ENCODE measurements around the gene IFNA14.
"Not testable (repeated sequence)": the region's sequence is repeated elsewhere in the genome, so short reads cannot be mapped to it uniquely, and the experiment has no call there.

Gene IFNA14

DNA sequence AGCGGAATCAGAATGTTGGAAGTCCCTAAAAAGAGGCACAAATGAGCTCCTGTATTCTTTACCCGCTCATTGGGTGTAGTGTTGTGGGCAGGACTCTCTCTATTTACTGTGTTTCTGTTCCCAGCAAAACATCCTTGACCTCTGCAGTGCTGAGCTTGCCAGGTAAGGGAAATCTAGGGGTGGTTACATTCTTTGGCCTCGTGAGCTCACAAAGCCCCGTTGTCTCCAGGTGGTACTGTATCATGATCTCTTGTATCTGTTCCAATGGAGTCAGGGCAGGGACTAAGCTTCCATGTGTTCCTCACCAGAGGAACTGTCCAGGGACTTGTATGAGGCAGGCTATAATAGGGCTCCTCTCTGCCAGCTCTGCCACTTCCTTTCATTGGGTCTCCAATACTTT lies 11.8 kb upstream of the IFNA14 start:
- Histone ChIP-seq H3K9me2 (replicated peaks; ENCODE audit: insufficient read depth, low read length) (no peaks in the 10 kb centered on the region), H3K27ac (ENCODE audit: low read length) (no peak overlapping the region), H3K9ac (ENCODE audit: low read length) (no peak overlapping the region), H2AFZ (ENCODE audit: low read length) (no peak overlapping the region), H3K9me3 (replicated peaks; ENCODE audit: insufficient read depth, low read length) (no peaks in the 10 kb centered on the region), H3F3A (ENCODE audit: insufficient read depth, low read length) (no peaks in the 10 kb centered on the region), H3K27me3 (replicated peaks; ENCODE audit: insufficient read depth, low read length) (peaks cover 18% of the 10 kb centered on the region), H4K20me1 (ENCODE audit: insufficient read depth, low read length) (no peaks in the 10 kb centered on the region), H3K4me2 (ENCODE audit: low read depth, low read length) (no peak overlapping the region), H3K36me3 (replicated peaks; ENCODE audit: insufficient read depth, low read length) (no peaks in the 10 kb centered on the region), H3K4me3 (ENCODE audit: low read length) (no peak overlapping the region), H3K79me2 (ENCODE audit: low read length) (no peaks in the 10 kb centered on the region), H3K4me1 (ENCODE audit: low read length) (no peaks in the 10 kb centered on the region)
- TF ChIP-seq, protein P1, sequence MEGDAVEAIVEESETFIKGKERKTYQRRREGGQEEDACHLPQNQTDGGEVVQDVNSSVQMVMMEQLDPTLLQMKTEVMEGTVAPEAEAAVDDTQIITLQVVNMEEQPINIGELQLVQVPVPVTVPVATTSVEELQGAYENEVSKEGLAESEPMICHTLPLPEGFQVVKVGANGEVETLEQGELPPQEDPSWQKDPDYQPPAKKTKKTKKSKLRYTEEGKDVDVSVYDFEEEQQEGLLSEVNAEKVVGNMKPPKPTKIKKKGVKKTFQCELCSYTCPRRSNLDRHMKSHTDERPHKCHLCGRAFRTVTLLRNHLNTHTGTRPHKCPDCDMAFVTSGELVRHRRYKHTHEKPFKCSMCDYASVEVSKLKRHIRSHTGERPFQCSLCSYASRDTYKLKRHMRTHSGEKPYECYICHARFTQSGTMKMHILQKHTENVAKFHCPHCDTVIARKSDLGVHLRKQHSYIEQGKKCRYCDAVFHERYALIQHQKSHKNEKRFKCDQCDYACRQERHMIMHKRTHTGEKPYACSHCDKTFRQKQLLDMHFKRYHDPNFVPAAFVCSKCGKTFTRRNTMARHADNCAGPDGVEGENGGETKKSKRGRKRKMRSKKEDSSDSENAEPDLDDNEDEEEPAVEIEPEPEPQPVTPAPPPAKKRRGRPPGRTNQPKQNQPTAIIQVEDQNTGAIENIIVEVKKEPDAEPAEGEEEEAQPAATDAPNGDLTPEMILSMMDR (IDR thresholded peaks at IDR 0.05; ENCODE audit: low read length): no peak
- TF ChIP-seq EZH2 (optimal IDR thresholded peaks at IDR 0.05; ENCODE audit: low read depth, low read length): no peak
- TF ChIP-seq EZH2phosphoT487 (IDR thresholded peaks at IDR 0.05; ENCODE audit: low read length): no peak
- DNase-seq: no peak

DNA sequence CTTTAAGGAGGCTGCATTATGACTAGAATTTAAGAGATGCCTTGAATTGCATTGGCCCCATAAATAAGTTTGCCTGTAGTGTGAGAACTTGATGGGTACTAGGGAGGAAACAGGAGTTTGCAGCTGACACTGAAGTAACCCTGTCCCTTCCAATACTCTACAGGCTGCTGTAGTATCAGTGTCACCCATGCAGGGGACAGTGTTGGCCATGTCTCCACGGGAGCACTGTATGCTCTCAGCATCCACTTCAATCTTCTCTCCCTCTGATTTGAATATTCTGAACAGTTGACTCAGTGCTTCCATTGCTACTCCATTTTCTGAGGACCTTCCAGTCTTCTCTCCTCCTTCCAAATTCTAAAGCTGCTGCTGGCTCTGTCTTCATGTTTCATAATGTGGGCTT lies 11.4 kb upstream of the IFNA14 start:
- no peak for DNase-seq
- Histone ChIP-seq H3K9ac (ENCODE audit: low read length) (no peak overlapping the region), H3K4me2 (ENCODE audit: low read depth, low read length) (no peak overlapping the region), H3K27ac (ENCODE audit: low read length) (no peak overlapping the region), H3K9me2 (replicated peaks; ENCODE audit: insufficient read depth, low read length) (no peaks in the 10 kb centered on the region), H2AFZ (ENCODE audit: low read length) (no peak overlapping the region), H3F3A (ENCODE audit: insufficient read depth, low read length) (no peaks in the 10 kb centered on the region), H3K4me3 (ENCODE audit: low read length) (no peak overlapping the region), H4K20me1 (ENCODE audit: insufficient read depth, low read length) (no peaks in the 10 kb centered on the region), H3K9me3 (replicated peaks; ENCODE audit: insufficient read depth, low read length) (no peaks in the 10 kb centered on the region), H3K4me1 (ENCODE audit: low read length) (no peaks in the 10 kb centered on the region), H3K27me3 (replicated peaks; ENCODE audit: insufficient read depth, low read length) (peaks cover 18% of the 10 kb centered on the region), H3K79me2 (ENCODE audit: low read length) (no peaks in the 10 kb centered on the region), H3K36me3 (replicated peaks; ENCODE audit: insufficient read depth, low read length) (no peaks in the 10 kb centered on the region)
- TF ChIP-seq, protein P1 (IDR thresholded peaks at IDR 0.05; ENCODE audit: low read length): no peak

DNA sequence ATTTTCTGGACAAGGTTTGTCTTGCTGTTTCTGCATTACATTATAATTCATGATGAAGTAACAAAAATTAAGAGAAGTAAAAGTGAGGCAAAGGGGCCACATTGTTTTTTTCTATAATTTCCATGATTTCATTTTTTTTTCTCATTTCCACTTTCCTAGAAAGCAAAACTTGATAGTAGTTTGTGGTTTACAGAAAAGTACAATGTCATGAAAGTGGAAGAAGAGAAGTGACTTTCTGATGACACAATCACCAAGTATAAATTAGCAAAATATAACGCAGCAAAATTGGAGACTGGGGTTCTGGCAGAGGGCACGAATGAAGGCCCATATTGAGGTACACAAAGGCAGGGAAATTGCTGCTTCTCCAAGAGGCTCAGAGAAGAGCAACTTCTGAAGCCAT lies 5.0 kb upstream of the IFNA14 start:
- DNase-seq: peak; percentile 7
- no peaks in the 10 kb centered on the region for H4K20me1 ChIP-seq (ENCODE audit: insufficient read depth, low read length)

DNA sequence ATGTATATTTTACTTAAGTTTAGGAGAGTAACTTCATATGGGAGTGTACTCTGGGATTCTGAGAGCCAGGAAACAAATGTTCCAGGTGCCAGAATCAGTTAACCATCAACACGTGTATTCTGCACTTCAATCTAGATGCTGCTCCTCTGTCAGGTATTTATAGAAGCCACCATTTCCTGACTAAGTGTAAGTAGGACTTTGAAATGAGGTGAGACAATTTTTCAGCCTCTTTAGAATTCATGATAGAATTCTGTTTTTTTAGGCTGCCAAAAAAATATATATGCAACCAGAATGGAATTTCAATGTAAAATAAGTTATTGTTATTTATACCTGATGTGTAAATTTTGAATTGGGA lies 3.5 kb downstream of the IFNA14 start:
- H2AFZ ChIP-seq (ENCODE audit: low read length); H3K36me3 ChIP-seq (replicated peaks; ENCODE audit: insufficient read depth, low read length); H3K4me2 ChIP-seq (ENCODE audit: low read depth, low read length): not testable (repeated sequence)

More for the DNA sequence above, 5.0 kb upstream of the IFNA14 start:
- Histone ChIP-seq H3K4me3 (ENCODE audit: low read length) (no peak overlapping the region), H3K27ac (ENCODE audit: low read length) (no peak overlapping the region), H3K9ac (ENCODE audit: low read length) (no peak overlapping the region), H3K79me2 (ENCODE audit: low read length) (no peaks in the 10 kb centered on the region), H3K9me3 (replicated peaks; ENCODE audit: insufficient read depth, low read length) (no peaks in the 10 kb centered on the region), H3K9me2 (replicated peaks; ENCODE audit: insufficient read depth, low read length) (no peaks in the 10 kb centered on the region), H2AFZ (ENCODE audit: low read length) (no peak overlapping the region), H3F3A (ENCODE audit: insufficient read depth, low read length) (no peaks in the 10 kb centered on the region), H3K4me2 (ENCODE audit: low read depth, low read length) (no peak overlapping the region), H3K36me3 (replicated peaks; ENCODE audit: insufficient read depth, low read length) (no peaks in the 10 kb centered on the region), H3K4me1 (ENCODE audit: low read length) (no peaks in the 10 kb centered on the region), H3K27me3 (replicated peaks; ENCODE audit: insufficient read depth, low read length) (peaks cover under 1% of the 10 kb centered on the region; the same call in 1 of the 2 replicates)
- no peak for TF ChIP-seq EZH2 (optimal IDR thresholded peaks at IDR 0.05; ENCODE audit: low read depth, low read length)
- TF ChIP-seq, protein P1 (IDR thresholded peaks at IDR 0.05; ENCODE audit: low read length): no peak
- no peak for TF ChIP-seq EZH2phosphoT487 (IDR thresholded peaks at IDR 0.05; ENCODE audit: low read length)

More for the DNA sequence above, 3.5 kb downstream of the IFNA14 start:
- not testable (repeated sequence) for H4K20me1 ChIP-seq (ENCODE audit: insufficient read depth, low read length); H3K79me2 ChIP-seq (ENCODE audit: low read length); H3K4me1 ChIP-seq (ENCODE audit: low read length); H3K4me3 ChIP-seq (ENCODE audit: low read length); H3K27ac ChIP-seq (ENCODE audit: low read length); H3F3A ChIP-seq (ENCODE audit: insufficient read depth, low read length); DNase-seq; H3K9me2 ChIP-seq (replicated peaks; ENCODE audit: insufficient read depth, low read length); H3K9me3 ChIP-seq (replicated peaks; ENCODE audit: insufficient read depth, low read length); H3K27me3 ChIP-seq (replicated peaks; ENCODE audit: insufficient read depth, low read length); H3K9ac ChIP-seq (ENCODE audit: low read length)
